RCC 7860 (cell line): ENCODE results near the gene SKAP1.
A peak's percentile ranks its signal among the peaks of the same experiment; 100 is the strongest.
"Not testable (repeated sequence)": the region's sequence is repeated elsewhere in the genome, so short reads cannot be mapped to it uniquely, and the experiment has no call there.

Experiments used
- DNase-seq: peaks from one replicate; pipeline ENCODE4 v3.0.0-alpha.2; 2015; ENCODE audit warnings: low spot score
- FAIRE-seq: peaks from 2 replicates; lab custom pipeline; 2012; peaks lifted over from hg19 to GRCh38; lab: Jason Lieb, UNC

SKAP1 gene

GRCh38 chr17:48251950-48252349, 178.1 kb downstream of the SKAP1 start:
- FAIRE-seq: no peak
- no peak for DNase-seq

- FAIRE-seq: no peak
- DNase-seq: no peak
Measured at GRCh38 chr17:48250949-48251348, 179.1 kb downstream of the SKAP1 start.

- DNase-seq, FAIRE-seq: not testable (repeated sequence)
Measured at GRCh38 chr17:48250059-48250458, 180.0 kb downstream of the SKAP1 start.

GRCh38 chr17:48247603-48248002, 182.4 kb downstream of the SKAP1 start:
- DNase-seq (no peak), FAIRE-seq (no peak)

DNA sequence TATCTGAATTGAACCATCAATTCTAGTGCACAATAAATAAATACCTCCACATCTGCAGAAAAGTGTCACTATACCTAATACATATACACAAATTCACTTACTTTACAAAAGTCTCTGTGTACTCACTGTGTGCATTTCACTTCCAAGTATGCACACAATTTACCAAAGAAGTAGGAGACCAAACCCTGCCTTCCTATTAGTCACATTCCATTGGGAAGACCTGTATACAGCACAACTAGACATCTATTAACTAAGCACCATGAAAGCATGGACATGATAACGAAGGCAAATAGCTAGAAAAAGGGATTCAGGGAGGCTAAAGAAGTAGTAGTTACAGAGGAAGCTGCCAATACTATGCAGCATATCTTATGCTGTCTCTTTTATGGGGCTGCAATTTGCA, 183.0 kb downstream of the SKAP1 start:
- FAIRE-seq (no peak), DNase-seq (no peak)

DNA sequence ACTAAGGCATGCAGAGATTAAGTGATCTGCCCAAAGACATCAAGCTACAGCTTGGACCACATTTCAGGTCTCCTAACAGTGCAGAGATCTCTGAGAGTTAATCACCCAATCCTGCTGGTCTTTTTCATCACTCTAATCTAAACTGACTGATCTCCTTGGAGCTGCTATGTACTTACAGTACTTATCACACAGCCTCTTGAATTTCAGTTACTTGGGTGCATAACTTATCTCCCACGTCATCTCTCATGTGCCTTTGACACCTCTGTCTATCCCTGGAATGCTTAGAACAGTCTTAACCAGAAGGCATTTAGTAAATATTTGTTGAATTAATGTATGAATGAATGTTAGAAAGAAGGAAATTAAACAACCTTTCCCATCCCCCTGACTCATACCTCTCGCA, 183.4 kb downstream of the SKAP1 start:
- peak; percentile 60 for DNase-seq
- FAIRE-seq: no peak

DNA sequence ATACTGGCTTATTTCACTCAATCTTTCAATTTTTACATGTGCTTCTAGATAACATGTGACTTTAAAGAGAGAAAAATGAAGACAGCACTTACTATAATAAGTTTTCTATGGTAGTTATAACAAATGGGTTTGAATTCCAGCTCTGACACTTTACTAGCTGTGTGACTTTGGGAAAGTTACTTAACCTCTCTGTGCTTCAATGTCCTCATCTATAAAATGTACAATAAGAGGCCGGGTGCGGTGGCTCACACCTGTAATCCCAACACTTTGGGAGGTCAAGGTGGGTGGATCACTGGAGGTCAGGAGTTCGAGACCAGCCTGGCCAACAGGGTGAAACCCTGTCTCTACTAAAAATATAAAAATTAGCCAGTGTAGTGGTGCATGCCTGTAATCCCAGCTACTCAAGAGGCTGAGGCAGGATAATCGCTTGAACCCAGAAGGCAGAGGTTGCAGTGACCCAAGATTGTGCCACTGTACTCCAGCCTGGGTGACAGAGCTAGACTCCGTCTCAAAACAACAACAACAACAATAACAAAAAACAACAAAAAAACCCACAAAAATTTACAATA, 184.5 kb downstream of the SKAP1 start:
- DNase-seq, FAIRE-seq: not testable (repeated sequence)

DNA sequence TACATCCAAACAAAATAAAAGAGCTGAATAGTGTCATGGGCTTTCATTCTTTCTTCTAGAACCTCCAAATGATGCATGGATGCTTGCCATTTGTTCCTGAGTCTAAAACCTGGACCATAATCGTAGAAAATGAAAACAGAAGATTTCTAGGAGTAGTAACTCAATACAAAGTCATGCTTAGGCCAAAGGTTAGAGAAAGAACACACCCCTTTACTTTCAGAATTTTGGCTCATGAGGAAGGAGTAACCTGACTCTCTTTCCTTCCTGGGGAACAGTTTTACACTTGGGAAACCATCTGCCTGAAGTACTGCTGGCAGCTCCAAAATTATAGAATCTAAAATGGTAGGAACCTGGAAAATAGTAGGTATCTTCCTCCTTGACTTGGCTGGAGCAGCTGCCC, 185.2 kb downstream of the SKAP1 start:
- FAIRE-seq (no peak), DNase-seq (no peak)

- FAIRE-seq (peak; percentile 94), DNase-seq (peak; percentile 81)
Measured at GRCh38 chr17:48244121-48244711, 185.8 kb downstream of the SKAP1 start.

GRCh38 chr17:48241770-48242497, 188.1 kb downstream of the SKAP1 start:
- DNase-seq: no peak
- FAIRE-seq: no peak

DNA sequence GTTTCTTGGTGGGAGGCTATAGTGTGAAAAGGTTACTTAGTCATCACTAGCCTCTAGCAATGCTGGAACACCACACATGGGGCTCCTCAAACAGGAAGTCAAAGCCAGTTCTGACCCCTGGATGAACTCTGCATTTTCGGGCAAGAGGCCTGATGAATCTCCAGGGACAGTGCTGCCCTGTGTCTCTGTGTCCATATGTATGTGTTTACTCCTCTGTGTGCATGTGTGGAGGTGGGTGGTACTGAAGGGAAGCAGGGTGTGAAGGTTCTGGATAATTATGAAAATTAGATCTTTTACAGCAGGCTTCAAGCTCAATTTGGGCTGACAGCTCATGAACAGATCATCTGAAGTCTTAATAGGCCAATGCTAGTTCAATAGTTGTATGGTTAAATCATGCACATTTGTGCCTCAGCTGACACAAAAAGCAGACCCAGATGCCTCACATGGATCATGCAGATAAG, 188.9 kb downstream of the SKAP1 start:
- FAIRE-seq (peak; percentile 86), DNase-seq (peak; percentile 91)

- peak; percentile 91 for DNase-seq
- FAIRE-seq: no peak
Measured at GRCh38 chr17:48240562-48241130, 189.4 kb downstream of the SKAP1 start.

DNA sequence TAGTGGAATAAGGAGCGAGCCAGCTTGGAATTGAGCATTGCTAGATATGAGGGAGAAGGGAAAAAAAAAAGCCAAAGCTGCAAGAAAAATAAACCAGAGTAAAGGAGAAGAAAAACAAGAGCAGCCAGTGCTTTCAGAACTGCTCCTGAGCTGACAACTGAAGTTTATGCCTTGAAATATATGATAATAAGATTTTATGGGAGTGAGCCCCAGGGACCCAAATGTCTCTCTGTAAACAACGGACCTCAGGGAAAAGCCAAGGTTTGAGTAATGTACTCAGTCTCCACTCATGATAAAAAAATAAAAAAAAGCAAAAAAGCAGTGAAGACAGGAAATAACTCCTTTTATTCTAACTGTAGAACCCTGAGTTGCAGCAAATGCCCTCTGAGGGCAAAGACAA, 189.9 kb downstream of the SKAP1 start:
- no peak for DNase-seq
- FAIRE-seq: no peak

GRCh38 chr17:48239603-48239995, 190.4 kb downstream of the SKAP1 start:
- FAIRE-seq: no peak
- no peak for DNase-seq

- DNase-seq: no peak
- no peak for FAIRE-seq
Measured at GRCh38 chr17:48238933-48239602, 190.9 kb downstream of the SKAP1 start.

- DNase-seq: no peak
- FAIRE-seq: no peak
Measured at GRCh38 chr17:48237456-48237855, 192.6 kb downstream of the SKAP1 start.

DNA sequence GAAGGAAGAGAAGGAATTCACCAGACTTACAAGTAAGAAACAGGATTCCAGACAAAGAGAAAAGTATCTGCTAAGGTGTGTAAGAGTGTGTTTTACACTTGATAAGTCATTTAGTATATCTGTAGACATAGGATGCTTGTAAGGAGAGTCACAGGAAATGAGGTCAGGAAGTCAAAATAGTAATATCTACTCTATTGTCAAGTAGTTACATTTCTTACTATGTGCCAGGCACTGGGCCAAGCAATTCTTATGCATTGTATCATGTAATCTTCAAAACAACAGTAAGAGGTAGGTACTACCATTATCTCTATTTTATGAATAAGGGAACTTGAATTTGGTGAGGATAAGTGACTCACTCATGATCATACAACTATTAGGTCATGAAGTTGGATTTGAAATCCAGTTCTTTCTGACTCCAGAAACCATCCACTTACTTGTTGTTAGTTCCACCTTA, 193.3 kb downstream of the SKAP1 start:
- FAIRE-seq (peak; percentile 89), DNase-seq (peak; percentile 98)

- DNase-seq (no peak), FAIRE-seq (no peak)
Measured at GRCh38 chr17:48234922-48235321, 195.1 kb downstream of the SKAP1 start.

DNA sequence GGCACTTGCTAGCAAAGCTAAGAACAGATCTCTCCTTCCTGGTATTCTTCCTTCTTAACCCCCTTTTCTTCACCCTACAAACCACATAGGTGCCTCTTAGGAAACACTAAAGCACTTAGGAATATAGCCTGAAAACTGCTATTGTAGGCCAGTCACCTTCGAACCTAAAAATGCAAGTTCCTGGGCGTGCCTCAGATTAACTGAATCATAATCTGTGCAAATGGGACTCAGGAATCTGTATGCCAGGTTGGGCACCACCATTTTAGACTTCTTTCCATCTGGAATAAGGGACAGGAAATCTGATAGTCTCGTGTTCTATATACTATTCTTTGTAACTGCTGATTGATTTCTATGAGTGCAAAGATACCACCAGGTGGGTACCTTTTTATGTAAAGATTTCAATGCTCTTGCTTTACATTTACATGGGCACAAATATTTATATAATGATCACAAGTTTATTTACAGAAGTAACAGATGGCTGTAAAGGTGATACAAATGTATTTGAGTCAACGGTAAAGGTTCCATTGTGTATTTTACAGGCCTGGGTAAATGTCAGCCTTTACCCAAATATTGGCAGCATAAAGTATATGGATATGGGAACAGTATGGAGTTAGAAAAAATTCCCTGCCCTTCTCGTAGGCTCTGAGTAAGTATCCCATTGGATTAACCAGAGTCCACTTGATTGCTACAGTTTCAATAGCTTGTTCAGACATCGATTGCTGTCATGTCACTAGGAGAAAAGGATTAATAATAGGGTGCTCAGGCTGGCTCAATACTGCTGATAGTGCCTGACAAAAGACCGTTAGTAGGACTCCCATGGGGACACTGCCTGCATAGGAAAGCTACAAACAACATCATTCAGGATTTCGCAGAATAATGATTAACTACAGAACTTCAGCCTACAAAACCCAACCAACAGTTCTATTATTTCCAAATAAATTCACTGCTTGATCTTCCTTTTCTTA, 197.7 kb downstream of the SKAP1 start:
- DNase-seq (no peak), FAIRE-seq (no peak)

DNA sequence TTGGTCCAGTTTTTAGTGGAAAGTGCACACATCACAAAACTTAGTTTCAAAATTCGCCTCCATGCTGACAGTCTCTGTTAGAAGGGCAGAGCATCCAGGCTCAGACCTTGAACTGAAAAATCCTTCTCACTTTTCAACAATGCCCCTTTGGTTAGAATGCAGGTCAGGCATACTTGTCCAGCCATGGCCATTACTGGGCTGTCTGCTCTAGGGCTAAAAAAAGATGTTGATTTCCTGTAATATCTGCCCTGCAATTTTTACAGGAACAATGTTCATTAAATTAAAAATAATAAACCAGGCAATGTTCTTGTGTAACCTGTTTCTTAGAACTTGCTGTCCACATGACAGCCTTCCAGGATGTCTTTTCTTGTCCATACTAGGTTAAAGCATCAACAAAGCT, 200.1 kb downstream of the SKAP1 start:
- FAIRE-seq (no peak), DNase-seq (no peak)
